AG08395 (cell line): ENCODE results near the gene SMPD3.

Source experiments
- DNase-seq: peaks from one replicate; pipeline ENCODE4 v3.0.0; 2012; ENCODE audit warnings: mixed read lengths, low spot score

The SMPD3 gene

DNA sequence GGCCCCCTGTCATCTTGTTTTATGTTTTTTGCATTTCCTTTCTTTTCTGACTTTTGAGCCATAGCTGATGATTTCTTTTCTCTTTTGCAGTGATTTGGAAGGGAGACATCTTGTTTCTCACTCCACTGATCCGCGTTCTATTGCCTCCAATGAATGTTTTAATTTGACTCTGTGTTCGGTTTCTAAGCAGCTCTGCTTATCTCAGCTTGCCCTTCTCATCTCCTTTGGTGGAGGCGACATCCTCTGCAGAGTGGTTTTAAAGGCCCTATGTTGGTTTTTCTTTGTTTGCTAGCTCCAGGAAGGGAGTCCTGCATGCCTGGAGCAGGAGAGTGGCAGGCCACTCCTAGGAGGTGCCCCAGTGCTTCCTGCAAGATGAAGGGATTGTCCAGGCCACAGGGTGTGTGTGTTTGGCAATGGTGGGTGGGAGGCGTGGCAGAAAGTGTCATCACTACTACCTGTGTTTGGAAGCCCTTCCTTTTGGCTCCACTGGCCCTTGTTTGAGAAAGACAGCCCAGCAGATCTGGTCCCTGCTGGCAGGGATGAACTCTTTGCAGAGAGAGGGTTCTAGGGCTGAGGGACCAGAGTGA is 13.6 kb downstream of the SMPD3 start:
- no peak for DNase-seq

DNA sequence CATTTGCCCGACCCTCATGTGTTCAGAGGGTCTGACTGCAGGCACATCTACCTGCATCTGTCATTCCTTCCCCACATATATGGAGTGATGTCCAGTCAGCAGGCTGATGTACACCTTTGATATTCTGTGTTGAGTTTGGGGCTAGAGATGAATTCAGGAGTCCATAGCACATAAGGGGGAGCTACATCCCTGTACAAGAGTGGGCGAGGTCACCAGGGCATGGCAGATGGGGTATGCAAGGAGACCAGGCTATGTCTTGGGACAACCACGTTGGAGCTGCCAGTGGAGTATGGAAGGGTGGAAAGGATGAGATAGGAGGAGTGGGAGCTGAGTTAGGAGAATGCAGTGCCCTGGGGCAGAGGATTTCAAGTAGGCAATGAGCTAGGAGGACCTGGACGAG is 15.0 kb downstream of the SMPD3 start:
- no peak for DNase-seq

DNA sequence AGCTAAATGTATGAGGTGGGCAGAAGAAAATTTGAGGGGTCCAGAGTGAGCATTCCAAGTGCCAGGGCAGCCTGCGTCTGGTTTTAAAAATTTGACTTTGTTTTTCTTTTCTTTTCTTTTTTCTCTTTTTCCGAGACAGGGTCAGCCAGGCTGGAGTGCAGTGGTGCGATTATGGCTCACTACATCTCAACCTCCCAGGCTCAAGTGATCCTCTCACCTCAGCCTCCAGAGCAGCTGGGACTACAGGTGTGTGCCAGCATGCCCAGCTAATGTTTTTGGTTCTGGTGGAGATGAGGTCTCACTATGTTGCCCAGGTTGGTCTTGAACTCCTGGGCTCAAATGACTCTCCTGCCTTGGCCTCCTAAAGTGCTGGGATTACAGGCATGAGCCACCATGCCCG is 15.6 kb downstream of the SMPD3 start:
- no peak for DNase-seq

DNA sequence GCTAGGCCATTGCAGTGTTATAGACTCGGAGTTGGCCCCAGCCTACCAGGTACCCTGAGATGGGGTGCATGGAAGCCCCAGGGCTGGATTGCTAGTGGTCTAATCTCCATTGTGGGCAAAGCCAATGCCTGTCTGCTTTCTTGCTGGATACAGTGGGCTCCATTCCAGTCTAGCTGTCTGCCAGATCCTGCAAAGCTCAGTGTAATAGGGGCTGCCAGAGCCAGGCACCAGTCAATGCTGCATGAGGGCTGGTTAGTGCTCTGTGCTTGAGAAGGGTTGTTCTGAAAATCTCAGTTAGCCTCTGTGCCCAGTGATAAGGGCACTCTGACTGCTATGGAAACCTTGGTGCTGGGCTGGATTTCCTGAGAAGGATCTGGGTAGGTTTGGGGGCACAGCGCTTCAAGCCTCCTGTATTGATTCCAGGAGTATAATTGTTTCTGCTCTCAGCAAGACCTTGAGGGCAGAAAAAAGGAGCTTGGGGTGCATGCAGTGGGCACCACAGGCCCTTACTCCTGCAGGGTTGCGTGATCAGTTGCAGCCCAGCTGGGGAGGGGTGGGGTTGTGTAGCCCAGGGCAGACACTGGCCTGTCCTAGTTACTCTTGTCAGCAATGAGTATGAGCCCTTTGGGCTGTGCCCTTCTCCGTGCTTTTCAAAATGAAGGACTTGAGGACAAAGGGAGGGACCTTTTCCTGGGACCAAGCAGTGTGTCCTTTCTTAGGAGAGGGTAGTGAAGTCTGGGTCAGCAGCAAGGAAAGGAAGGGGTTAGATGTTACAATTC is 19.0 kb downstream of the SMPD3 start:
- no peak for DNase-seq

DNA sequence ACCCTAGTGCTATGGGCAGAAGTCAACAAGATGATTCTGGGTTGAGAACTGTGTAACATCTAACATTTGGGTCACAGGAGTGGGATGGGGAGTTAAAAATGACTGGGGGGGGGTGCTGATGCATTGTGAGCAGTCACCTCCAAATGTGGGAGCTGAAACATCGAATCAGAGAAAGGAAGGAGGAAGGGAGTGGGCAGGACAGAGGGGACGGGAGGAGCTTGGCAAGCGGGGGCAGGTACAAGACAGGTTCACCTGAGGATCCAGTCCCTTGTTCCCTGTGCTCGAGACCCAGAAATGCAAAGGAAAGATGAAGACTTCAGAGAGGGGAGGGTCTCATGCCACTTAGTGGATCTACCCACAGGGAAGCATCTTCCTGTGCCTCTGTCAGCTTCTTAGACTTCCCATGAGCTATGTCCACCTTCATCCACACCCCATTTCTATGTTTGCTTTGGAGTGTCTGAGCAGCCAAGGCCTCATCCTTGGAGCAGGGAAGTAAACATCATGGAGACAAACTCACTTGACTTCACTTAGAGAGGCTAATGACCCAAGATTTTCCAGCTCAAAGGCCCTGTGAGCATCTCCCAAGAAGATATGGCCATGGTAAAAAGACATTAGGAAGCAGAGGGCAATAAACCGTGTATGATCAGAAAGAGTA is 20.5 kb downstream of the SMPD3 start:
- DNase-seq, result no peak

DNA sequence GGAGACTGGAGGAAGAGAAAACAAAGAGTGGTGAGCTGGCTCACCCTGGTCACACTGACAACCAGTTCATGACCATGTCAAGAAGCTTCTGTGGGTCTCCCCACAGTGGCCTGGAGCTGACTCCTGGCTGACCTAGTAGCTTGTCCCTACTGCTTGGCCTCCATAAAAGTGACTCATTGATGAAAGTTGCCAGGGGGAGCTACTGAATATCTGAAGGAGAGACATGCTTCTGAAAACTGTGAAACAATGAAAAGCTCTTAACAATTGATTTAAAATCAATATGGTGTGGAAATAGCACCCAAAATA is 22.0 kb downstream of the SMPD3 start:
- DNase-seq, result peak; percentile 69

DNA sequence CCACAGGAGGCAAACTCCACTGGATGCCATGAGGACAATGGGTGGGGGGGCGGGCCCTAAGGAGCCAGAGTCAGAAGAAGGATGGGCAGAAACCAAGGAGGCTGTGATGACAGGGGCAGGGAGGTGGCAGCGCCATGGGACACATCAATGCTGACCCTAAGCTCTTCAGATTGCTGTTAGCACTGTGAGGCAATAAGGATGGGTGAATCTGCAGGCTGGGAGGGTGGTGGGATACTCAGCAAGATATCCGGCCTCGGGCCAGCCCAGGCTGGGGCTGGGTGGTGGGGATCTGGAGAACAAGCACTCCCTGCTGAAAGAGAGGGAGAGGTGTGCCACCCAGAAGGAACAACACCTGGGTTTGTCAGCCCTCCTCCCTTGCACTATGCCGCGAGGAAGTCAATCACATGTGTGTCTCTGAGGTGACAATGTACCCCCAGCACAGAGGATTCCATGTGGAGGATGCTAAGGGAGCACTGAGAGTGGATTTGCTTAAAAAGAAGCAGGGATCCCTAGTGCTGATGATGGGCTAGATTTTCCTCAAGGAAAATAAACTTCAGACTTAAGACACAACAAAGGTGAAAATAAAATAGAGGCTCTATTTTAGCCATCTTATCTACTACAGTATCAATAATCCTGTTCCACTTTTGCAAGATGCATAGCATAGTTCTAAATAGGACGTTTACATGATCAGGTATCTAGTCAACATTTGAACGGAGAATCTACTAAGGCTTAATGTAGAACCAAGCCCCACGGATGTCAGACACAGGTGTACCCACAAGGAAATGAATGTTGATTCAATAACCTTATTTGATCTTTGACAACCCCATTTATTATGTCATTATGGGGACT is 22.6 kb downstream of the SMPD3 start:
- DNase-seq, result no peak

DNA sequence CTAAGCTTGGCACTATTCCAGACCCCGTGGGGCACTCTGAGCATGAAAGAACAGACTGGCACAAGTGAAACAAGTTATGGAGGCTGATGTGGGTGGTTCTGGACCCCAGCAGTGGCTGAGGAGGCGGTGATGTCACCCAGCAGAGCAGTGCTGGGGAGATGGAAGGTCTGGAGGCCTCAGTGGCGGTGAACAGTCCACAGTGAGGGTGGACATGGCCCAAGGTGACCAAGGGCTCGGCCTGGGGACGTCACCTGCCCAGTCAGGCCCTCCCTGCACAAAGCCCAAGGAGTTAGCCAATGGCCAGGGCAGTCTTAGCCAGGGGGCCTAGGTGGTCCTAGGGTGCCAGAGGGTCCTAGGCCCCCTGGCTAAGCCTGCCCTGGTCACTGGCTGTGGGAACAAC is 24.5 kb downstream of the SMPD3 start:
- no peak for DNase-seq

DNA sequence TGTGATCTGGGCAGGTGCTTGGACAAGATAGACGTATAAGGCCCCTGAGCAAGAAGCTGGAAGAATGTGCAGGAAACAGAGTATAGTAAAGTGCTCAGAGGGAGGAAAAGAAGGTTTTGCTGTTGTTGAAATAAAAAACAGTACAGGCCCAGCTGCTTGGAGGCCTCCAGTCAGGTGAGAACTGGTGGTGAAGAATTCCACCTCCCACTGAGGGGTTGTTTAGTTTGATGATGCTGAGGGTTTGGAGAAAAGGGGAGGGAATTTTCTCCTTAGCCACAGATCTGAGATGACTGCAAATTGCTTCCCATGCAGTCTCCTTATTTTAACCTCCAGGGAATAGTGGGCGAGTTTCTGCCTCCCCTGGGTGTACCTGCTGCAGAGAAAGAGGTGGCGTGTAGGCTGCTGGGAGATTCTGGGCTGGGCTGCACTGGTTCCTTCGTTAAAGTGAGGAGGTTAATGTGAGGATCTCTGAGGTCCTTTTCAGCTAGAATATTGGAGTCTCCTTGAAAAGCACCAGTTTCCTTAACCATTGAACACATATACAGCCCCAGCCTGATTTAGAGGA is 25.8 kb downstream of the SMPD3 start:
- DNase-seq, result no peak

DNA sequence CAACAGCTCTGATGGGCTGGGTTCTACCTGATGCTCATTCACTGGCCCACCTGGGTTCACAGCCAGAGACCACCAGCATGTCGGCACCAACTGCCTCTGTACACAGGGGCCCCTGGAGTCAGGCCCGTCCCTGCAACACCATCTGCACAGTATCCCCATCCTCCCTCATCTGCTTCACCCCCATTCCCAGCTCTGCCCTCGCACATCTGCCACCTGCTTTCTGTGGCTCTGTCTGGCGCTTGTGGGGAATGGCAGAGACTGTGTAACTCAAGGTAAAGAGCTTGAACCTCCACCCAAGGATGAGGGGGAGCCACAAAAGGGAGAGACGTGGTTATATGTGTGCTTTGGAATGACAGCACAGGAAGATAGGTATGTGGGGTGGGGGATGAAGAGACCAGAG is 27.2 kb downstream of the SMPD3 start:
- no peak for DNase-seq

DNA sequence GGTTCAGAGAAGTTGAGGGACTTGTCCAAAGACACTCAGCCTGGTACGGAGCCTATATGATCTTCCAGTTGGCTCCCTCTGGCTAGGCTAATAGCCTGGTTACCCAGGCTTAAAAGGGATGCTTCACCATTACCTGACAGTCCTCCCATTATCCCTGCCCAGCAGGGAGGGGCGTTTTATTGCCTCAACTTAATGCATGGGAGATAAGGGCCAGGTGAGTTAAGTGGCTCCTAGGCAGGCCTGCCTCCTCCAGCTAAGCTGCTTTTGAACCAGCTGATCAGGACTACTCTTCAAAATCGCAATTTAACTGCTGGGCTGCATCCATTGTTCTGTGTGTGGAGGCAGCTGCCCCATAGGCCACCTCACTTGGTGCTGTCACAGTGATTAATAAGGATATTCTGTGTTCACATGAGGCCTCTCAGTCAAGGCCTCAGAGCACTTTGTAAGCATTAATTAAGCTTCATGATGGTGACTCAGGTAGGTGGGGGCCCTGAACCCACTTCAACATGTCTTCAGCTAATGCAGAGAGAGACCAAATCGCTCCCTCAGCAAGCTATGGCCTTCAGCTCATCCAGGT is 27.9 kb downstream of the SMPD3 start:
- no peak for DNase-seq

DNA sequence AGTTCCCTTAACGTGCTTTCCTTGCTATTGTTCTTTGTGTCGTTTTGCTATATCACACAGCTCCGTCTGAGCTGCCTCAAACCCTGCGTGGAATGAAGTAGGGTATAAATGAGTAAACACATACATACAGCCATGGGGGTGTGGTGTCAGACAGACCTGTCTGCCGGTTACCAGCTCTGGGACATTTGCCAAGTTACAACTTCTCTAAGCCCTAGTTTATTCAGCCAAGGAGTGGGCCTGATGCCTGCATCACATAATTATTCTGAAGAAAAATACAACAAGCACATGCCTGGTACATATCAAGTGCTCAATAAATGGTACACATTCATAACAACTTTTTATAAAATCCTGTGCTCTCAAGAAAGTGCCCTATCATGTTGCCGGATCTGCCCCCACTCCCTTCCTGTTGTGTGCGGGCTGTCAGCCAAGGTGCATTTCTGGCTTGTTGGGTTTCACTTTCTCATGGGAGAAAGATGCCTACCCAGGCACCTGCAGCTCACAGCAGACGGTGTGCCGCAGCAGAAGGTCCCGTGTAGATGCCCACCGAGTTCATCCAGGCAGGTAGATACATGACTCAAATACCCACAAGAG is 30.5 kb downstream of the SMPD3 start:
- DNase-seq, result no peak

DNA sequence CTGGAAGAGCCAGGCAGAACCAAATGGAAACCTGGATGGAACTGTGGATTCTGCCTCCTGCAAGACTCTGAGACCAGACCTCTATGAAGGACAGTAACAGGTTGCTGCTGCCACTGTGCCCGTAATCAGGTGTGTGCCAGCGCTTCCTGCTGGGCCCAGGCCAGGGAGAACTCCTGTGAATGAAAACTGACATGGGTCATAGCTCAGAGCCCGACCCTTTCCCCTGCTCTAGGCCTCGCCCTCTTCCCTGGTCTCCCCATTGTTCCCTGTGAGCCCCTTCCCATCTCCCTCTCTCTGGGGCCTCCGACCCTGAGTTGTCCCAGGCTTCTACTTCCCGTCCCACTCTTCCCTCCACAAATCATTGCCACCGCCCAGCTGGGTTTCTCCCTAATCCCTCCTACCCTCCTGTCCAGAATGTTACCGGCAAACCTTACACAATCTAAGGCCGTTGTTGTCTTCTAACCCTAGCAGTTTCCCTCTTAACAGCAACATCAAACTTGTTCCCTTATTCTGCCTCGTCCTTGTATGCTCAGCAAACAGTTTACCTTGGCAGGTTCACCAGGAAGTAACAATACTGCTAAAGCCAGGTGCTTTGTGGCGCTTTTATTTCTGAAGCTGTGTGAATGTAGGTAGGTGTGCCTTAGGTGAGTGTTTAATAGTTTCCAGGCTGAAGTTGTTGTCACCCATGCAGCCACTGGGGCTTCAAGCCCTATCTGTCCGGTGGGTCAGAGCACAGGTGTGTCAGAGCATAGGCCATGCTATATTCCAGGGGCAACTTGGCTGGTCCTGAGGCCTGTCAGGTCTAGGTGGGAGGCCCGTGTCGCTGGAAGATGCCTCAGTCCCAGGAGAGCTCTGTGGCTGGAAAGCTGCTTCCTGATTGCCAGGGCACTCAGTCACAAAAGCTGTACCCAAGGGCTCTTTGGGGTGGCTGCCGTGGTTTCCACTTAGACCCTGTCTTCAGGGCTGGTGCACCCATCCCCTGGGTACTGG is 32.0 kb downstream of the SMPD3 start:
- DNase-seq, result no peak

DNA sequence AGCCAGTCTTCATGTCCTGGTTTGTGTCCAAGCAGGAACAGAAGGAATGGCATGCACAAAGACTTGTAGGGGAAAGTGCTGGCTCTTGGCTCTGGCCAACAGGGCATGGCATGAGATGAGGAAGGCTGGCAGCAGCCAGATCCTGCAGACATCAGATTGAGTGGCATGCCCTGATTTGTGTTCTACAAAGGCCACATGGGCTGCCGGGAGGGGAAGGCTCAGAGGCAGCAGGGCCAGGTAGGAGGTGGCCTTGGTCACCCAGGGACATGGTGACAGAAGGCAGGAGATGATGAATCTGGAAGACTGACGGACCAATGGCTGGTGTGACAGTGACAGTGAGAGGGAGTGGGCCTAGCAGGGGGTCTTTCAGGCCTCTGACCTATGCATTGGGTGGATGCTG is 33.7 kb downstream of the SMPD3 start:
- no peak for DNase-seq

DNA sequence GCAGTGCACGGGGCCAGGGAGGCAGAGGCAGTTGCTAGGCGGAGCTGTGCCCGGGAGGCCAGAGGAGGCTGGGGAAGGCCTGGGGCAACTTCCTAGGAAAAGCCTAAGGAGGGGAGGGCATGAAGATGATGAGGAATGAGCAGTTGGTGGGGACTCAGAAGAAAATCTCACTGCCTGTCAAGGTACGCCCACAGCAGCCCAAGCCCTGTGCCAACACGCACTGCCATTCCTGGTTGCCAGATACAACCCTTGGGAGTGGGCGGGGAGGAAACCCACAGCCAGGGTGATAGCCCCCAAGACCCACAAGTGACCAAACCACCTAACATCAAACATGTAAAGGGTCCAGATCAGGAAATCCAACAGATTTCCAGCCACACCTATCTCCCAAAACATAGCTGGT is 36.2 kb downstream of the SMPD3 start:
- DNase-seq, result no peak

DNA sequence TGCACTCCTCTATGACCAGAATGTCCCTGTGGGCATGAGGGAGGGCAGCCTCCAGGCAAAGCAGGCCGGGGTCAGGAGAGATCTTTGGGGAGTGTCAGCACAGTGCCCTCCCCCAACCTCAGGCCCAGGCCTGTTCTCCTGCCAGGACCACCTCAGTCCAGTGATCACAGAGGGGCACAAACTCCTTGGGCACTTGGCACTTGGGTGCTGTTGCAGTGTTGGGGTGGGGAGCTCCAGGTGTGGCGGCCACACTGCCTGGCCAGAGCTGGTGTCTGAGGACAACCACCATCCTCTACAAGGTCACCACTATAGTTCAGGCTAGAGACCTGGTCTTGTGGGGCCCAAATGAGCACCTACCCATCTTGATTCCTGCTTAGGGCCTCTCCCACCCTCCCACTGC is 37.2 kb downstream of the SMPD3 start:
- no peak for DNase-seq

DNA sequence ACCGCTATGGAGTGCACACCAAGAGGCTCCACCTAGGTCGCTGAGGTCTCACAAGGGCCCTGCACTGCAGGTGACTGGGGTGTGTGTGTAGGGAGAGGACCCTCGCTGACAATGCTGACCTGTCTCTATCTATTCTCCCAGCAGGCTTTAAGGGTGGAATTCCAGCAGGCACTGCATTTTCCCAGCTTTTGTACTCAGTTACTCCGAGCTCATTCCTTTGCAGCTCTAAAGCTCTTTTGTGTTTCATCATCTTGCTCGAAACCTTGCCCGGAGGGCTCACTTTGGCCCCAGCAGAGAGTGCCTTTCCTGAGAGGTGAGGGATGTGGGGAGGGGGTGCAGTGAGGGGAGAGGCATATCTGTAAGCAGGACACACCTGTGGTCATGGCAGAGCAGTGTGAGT is 39.3 kb downstream of the SMPD3 start:
- no peak for DNase-seq

DNA sequence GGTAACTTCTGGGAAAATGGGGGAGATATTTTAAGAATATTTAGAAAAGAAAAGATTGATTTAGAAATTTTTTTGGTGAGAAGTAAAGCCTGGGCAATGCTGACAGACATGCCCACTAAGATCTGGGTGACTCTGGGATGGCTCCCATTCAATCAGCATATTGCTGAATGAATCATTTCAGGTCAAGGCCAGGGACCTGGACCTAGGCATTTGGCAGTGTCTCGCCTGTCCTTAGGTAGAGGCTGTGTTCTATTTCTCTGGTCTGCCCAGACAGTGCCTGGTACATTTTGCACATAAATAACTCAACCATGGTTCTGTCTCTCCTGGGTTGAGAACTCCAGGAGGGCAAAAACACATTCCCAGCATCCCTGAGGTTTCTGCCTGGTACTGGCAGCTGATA is 39.9 kb downstream of the SMPD3 start:
- no peak for DNase-seq

DNA sequence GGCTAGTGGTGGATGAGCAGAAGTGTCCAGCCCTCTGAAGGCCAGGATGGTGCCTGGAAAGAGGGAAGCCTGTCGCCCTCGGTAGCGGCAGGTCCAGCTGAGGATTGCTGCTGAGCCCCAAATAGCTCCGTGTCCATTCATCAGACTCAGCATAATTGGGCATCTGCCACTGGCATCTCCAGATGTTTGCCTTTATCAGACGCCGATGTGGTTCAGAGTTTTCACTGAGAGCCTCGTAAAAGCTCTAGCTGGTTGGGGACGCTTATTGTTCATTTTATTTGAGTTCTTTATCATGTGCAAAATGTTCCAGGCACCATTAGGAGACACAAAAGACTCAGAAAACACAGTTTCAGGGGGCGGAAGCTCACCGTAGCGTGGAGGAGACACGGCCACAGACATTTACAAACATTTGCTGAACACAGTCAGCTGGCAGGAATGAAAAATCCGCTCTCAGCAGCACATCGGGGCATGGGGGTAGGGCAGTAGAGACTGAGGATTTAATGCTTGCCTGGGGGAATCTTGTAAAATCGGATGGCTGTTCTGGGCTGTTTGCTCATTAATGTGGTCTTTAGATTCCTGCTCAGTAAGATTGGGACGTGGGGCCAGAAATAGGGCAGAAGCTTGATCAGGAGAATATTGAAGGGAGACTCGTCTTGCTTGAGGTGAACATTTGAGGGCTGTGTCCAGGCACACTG is 41.7 kb downstream of the SMPD3 start:
- DNase-seq, result peak; percentile 73
